Right forelimb (tissue), 1 donor: ENCODE results near the gene AGAP3.

ENCODE experiments used
- DNase-seq: peaks from one replicate; pipeline ENCODE4 v3.0.0-alpha.2; 2018

AGAP3 gene

DNA sequence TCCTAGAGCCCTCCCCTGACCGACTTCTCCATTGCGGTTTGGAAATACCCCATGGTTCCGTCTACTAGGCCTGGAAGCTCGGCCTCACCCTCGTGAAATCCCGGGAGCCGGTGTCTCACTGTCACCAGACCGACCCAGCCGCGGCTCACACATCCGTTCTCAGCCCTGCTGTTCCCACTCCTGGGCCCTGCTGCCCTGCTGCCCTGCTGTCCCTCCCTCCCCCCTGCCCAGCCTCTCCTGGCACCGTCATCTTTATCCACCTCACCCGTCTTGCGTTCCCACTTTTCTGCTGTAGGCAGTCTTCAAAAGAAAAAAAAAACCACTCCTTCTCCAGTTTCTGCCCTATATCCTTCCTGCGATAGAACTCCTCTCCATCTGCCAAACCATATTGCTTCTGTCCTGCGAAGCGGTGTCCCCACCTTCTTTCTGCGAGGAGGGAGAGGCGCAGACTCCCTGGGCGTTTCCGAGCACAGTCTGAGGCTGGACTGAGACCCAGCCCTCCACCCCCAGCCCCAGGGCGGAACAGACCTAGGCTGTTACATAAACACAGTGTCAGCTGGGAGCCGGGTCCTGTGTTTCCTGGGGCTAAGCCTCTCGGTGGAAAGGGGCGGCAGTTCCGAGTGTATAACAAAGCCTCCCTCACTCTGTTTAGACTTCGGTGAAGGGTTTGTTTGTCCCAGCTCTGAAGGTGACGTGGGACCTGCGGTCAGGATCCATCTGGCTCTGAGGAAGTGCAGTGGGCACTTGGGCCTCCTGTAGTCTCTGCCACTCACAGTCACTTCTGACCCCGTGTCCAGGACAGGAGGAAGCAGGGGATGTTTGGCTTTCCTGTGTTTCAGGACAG is 2.8 kb downstream of the AGAP3 start:
- peak; percentile 74 for DNase-seq

DNA sequence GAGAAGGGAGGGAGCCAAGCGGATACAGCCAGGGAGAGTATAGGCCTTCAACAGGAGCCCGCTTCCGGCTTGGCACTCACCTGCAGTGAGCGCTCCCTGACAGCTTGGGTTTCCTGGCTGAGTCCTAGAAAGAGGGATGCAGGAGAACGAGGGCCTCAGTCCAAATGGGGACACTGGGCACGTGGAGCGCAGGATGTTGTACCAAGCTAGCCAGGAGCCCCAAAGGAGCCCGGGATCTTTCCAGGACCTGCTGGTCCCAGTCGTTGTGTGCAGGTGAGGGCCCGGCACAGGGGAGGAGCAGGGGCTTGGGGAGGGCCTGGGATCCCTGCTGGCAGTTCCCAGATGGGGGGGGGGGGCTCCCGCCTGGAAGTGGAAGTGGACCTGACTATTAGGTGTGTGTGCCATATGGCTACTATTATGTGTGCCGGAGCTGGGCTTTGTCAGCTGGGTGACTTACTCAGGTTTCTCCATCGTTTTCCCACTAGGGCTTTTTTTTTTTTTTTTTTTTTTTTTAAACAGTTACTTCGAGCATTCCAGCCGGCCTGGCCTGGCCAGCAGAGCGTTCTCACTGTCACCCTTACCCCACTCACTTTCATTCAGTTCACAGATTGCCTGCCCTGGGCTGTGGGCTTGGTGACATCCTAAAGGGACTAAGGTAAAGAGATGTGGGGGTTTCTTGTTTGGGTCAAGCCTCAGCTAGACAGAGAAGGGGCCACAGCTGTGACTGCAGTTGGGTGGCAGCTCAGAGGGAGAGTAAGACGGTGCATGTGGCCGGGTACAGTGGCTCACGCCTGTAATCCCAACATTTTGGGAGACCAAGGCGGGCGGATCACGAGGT is 3.8 kb downstream of the AGAP3 start:
- no peak for DNase-seq

DNA sequence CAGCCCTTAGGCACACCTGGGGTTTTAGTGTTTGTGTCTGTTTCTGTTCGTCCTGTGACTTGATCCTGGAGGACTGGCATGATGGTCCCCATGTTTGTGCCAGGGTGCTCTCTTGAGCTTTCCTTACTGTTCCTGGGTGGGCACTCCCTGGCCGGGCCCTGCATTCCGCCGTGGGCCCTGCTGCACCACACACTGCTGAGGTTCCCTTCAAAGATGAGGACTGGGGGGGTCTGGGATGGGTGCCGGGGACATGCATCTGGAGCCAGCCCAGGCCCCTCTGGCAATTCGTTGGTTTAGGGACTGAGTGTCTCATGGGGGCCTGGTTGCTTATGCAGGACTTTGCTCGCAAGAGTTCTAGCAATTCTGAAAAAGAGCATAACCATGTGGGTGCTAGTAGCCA is 4.7 kb downstream of the AGAP3 start:
- no peak for DNase-seq

DNA sequence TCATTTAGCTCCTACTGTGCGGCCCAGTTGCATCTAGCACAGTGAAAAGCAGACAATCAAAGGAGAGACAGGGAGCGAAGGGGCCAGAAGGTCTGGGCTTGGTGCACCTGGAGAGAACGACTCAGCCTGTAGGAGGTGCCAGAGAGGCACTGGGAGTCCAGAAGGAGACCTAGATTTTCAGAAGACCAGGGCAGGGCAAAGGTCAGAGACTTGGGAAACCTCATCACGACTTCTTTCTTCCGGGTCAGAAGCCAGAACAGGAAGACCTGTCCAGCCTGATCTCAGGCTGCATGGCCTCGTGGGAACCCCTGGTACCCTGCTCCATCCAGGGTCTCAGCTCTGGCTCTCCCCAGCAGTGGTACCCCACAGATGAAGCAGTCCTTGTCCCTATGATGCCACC is 5.2 kb downstream of the AGAP3 start:
- DNase-seq, result no peak

DNA sequence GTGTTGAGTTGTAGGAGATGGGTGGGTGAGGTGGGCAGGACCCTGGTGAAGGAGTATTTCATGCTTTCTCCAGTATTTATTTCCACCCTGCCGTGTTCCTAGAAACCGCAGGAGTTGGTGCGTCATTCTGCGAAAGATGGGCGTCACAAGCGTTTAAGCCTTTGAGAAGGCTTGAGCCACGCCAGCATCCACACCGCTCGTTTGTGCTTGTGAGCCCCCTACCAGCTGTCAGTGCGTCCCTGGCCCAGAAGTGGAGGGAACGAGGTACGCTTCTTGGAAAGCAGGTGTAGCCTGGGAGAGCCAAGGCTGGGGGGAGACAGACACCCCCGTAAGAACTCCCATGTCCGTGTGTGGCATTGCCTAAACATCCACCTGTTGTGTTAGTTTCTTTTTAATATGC is 5.7 kb downstream of the AGAP3 start:
- DNase-seq, result no peak

DNA sequence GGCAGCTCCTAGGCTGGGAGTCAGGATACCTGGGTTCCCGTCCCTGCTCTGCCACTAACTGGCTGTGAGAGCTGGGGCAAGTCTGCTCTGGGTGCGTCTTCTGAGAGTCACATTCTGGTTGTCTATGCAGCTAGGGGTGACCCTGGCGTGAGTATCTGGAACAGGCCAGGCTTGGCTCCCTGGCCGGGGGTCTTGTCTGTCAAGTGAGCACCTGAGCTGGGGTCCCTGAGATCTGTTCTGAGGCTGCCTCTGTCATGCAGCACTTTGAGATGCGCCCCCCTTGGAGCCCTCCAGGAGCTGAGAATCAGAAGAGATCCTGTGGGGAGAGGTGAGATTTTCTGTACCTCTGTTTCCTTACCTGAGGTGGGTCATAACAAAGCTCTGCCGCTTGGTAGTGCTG is 7.5 kb downstream of the AGAP3 start:
- DNase-seq, result no peak

DNA sequence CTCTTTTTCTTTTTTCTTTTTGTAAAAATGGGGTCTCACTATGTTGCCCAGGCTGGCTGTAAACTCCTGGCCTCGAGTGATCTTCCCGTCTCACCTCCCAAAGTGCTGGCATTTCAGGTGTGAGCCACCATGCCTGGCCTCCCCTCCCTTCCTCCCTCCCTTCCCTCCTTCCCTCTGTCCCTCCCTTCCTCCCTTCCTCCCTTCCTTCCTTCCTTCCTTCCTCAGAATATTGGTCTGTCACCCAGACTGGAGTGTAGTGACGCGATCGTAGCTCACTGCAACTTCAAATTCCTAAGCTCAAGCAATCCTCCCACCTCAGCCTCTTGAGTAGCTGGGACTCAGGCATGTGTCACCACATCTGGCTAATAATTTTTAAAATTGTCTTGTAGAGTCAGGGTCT is 8.4 kb downstream of the AGAP3 start:
- DNase-seq, result no peak

DNA sequence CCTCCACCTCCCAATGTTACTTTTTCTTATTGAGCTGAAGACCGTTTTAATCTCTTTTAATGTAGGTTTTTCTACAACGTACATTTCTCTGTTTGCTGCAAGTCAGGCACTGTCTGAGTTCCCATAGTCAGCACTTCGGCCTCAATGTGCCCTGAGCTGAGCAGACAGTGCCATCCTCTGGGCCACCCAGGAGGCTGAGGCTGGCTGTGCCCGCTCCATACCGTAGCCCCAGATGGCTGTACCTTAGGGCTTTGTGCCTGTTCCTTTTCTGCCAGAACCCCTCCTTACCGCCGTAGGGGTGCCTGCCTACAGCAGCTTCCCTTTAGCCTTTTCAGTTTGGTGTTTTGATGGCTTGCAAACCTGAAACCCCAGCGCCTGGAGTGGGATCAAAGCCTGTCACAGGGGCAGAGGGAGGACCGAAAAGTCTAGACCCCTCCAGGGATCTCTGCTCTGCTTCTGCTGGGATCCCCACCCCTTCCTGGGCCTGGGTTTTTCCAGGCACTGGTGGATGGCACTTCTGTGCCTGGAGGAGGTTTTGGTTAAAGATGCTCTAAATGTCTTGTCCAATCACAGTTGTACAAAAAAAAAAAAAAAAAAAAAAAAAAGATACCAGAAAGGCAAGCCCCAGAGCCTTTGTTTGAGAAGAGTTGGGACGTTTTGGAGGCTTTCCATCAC is 9.0 kb downstream of the AGAP3 start:
- DNase-seq, result no peak

DNA sequence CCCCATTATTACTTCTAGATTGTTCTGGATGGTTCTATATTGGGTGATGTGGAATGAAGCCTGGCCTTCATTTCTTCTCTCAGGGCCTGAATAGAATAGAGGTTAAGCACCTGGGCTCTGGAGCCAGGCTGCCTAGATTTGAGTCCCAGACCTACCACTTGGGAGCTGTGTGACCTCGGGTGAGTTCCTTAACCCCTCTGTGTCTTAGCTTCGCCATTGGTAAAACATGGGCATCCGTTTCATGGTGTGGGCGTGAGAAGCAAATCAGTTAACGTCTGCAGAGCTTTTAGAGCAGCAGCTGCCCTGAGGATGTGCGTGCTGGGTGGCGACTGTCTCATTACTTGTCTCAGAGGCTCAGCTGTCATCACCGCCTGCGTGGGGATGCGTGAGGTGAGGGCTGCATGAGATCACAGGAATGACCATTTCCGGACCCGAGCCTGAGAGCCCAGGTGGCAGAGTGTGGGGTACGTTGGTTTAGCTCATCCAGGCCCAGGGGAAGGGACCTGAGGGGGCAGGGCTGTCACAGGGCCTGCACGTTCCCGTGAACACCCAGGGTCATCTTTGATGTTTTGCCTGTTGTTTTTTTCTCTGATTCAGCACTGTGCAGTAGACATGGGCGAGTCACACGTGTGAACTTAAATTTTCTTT is 9.7 kb downstream of the AGAP3 start:
- no peak for DNase-seq

DNA sequence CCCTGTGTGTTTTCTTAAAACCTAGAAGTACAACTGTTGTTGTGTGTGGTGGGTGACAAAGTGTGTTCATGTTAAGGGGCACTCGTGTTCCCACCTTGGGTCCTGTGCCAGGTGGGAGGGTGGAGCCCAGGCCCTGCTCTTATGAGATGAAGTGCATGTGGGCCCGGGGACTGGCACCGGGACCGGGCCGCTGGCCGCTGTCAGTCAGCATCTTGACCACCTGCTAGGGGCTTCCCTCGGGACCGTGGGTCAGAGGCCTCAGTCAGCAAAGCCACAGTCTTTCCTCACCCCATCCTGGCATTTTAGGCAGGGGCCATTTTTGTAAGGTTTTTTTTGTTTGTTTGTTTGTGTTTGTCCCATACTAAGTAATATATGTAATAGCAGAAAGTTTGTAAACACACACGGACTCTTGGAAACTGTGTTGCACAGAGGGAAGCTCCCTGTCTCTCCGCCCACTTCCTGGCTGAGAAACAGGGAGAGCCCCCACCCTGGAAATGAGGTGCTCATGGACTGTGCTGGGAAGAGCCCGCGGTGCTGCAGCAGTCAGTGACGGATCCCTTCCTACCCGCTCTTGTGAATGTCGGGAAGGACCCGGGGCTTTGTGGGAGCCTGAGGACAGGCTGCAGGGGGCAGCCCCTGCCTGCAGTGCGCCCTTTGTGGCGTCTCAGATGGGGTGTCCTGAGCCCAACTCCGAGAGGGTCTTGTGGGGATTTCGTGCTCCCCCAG is 13.4 kb downstream of the AGAP3 start:
- no peak for DNase-seq

DNA sequence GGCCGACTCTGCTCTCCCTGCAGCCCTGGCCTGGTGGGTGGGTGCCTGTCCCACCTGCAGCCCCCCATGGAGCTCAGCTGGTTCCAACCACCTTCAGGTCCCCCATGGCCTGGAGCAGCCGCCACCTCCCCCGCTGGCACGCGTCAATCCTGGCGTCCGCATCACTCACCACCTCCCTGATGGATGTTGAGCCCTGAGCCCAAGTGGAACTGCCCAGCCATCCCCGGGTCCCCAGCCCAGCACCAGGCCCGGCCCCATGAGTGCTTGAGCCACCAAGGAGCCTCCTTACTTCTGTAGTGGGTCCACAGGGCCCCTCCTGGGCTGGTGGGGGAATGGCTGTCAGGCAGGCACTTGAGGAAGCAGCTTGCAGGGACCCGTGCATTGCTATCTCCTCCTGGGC is 14.6 kb downstream of the AGAP3 start:
- no peak for DNase-seq

DNA sequence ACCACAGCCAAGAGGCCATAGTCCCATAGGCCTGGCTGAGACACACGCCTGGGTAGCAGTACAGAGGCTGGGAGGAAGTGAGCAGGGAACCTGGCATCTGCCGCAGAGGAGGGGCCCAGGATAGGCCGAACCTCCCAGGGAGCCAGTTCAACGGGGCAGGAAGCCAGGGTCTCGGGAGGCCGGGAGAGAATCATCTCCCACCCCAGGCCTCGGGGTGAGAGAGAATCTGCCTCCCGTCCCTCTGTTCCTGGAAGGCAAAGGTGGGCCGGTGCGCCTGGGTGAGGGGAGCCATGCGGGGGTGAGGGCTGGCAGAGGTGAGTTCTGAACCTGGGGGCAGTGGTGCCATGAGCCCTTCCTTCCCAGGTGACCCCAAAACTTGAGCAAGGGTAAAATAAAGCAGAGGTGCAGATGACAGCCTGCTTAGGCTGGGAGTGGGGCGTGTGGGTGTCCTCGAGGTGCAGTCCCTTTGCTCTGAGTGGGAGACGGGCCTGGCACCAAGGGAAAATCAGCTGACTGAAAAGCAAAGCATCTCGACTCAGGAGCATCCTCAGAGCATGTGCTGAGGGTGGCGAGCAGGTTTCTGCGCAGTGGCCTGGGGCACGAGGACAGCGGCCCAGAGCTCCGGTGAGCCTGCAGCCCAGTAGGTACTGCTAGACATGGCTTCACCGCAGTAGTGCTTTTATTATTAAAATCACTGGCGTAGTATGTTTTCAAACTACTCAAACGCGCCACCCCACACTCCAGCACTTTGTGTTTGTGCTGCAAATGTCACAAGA is 15.5 kb downstream of the AGAP3 start:
- DNase-seq, result no peak

DNA sequence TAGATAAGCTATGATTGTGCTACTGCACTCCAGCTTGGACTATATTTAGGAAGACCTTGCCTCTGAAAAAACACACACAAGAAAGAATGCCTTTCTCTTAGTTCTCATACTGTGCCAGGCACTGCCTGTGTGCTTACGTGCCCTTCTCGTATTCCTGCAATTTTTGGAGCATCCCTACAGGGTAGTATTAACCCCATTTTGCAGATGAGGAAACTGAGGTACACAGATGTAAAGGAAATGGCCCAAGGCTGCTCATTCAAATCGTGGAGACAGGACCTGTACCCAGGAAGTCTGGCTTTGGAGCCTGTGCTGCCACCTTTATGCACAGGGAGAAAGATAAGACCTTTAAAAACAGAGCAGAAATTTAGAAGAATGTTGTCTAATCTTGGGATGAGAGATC is 16.7 kb downstream of the AGAP3 start:
- DNase-seq, result no peak

DNA sequence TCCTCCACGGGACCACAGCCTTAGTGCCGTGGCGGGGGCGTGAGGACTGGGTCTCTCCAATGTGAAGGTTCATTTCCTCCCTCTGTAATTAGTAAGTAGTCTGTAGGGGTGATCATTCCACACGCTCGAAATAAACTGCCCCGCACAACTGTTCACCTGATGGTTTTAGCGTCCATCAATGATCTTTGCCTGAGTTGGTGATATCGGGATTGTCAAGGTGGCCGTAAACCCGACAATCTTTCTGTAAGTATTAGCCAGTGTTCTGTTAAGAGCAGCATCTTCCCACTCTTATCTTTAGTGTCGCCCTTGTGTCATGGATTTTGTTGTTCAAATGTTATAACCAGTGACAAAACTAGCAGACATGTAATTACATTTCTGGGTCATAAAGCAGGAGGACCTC is 17.7 kb downstream of the AGAP3 start:
- DNase-seq, result no peak

DNA sequence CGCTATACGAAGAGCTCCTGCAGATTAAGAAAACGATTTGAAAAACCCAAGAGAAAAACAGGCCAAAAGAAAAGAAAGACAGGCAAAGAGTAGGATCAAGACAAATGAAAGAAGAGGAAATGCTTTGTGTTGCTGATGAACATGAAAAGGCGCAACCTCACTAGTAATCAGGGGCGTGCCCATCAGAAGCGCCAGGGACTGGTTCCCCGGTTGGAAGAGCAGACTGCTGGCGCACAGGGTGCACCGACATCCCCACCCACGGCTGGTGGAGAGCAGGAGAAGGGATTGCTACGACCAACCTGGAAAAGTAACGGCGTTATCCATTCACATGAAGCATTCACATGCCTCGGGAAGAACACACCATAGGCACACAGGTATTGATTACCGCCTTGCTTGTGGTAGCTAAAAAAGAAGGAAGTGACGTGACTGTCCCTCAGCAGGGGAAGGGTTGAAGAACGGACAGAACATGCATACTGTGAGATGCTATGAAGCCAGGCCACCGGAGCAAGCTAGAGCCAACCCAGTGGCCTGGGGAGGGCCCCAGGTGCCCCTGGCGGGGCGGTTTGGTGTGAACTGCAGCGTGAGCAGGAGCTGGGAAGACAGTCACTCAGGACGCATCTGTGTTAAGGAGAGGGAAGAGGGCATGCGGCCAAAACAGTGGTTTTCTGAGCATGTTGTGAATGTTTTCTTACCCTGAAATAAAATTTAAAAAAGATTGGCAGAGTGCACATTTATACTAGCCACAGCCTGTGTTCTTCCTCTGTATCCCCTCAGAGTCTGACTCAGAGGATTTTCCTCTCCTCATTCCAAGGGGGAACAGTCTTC is 18.3 kb downstream of the AGAP3 start:
- DNase-seq, result no peak

DNA sequence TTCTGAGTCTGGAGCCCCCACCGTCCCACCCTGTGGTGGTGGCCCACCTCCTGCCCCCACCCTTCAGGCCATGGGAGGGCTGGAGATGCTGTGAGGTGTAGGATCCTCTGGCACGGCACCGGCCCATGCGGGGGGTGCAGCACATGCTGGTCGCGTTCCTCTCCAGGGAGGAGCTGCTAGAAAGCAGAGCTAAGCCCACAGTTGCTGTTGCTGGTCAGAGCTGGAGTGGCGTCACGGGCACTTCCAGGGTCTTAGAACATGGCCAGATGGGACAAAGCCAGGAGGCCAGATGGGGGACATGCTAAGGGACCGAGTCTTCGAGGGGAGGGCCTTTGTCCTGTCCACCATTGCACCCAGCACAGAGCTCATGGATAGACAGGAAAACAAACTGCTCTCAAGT is 21.6 kb downstream of the AGAP3 start:
- no peak for DNase-seq

DNA sequence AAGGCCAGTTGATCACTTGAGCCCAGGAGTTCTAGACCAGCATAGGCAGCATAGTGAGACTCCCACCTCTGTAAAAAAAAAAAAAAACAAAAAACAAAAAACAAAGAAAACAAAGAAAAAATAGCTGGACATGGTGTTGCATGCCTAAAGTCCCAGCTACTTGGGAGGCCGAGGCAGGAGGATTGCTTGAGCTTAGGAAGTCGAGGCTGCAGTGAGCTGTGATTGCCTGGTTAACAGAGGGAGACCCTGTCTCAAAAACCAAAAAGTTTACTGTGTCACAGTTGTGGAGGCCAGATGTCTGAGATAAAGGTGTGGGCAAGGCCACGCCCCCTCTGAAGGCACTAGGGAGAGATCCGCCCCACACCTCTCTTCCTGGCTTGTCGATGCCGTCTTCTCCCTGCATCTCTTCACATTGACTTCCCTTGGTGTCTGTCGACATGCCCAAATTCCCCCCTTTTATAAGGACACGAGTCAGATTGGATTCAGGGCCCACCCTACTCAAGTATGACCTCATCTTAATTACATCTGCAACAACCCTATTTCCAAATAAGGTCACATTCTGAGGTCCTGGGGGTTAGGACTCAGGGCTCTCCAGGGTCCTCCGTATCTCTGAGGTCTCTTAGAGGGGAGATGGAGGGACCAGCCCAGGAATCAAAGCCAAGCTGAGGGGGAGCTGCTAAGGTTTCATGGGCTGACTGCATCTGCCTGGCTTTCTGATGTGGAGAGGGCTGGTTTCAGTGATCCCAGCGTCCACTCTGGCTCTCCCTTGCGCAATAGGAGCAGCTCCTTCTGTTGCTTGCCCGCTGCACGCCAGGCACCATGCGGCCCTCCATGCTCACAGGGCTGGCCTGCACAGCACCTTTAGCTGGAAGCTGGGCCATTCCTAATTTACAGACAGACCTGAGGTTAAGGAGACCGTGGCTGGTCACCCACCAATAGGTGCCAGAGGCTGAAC is 23.1 kb downstream of the AGAP3 start:
- no peak for DNase-seq

DNA sequence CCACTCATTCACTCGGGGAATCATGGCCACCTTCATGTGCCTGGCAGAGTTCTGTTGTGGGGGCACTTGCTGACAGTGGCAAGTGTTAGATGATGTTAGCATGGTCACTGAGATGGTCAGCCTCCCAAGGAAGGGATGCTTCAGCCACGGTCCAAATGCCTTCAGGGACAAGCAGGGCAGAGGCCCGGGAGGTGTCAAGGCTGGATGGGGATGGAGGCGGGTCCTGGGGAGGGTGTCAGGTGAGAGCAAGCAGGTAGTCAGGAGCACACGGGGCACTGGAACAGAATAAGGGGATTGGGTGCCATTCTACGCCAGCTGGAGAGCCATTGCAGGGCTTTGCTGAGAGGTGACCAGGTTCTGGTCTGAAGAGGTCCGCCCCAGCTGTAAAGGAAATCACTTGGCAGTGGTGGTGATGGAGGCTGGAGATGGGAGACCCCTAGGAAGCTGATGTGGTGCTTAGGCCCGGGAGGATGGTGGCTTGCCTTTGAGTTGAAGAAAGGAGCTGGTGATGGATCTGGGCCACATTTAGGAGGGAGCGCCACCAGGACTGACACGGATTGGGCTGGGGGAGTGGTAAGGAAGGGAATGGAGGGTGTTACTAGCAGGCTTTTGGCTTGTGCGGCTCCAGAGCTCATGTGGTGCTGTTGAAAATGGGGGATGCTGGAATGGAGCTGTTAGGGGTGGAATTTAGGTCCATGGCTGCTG is 24.1 kb downstream of the AGAP3 start:
- DNase-seq, result no peak
